Activated T-cell treated with anti-CD3 and anti-CD28 coated beads, Interleukin-2, amount 50 U/mL, for 4 hours (primary cell): ENCODE measurements around the gene HS3ST2. TPM values are rescaled to one million over a fixed set of nuclear protein-coding genes. Genes with fewer than 3 reads are reported as not detected.
A peak's percentile ranks its signal among the peaks of the same experiment; 100 is the strongest.

Source experiments
- ATAC-seq, 2 donors: fragments of 200-7000 bp; cut with Tn5 transposase; one replicate each; pipeline ENCODE4 v1.10.0; 2021
- DNase-seq: peaks from one replicate; pipeline ENCODE4 v3.0.0-alpha.2; 2020
- H3K27me3 Mint-ChIP-seq: one replicate; pipeline ENCODE4 v1.8.0; 2021; ENCODE audit warnings: low read depth, mixed read lengths
- H3K36me3 Mint-ChIP-seq: one replicate; pipeline ENCODE4 v1.8.0; 2022; ENCODE audit warnings: mixed read lengths; ENCODE audit not compliant: insufficient read depth
- H3K4me1 Mint-ChIP-seq: one replicate; pipeline ENCODE4 v1.8.0; 2021; ENCODE audit warnings: low read depth, mixed read lengths
- H3K4me3 Mint-ChIP-seq: one replicate; pipeline ENCODE4 v1.8.0; 2021; ENCODE audit warnings: mild to moderate bottlenecking, moderate library complexity, mixed read lengths
- H3K9me3 Mint-ChIP-seq: one replicate; pipeline ENCODE4 v1.8.0; 2021; ENCODE audit warnings: mixed read lengths
- total RNA-seq, 3 donors: library from RNA; stranded (reverse); gene quantifications; one replicate each; pipeline ENCODE4 v1.2.1, GENCODE V29; 2021

The HS3ST2 gene
- total RNA-seq, 3 donors from 2014 or later, result not detected

GRCh38 chr16:22942811-22943210, 128.8 kb downstream of the HS3ST2 start:
- Mint-ChIP-seq H3K9me3 (no peaks in the 10 kb centered on the region), H3K4me3 (no peak overlapping the region), H3K27me3 (peaks cover 39% of the 10 kb centered on the region), H3K36me3 (no peaks in the 10 kb centered on the region), H3K4me1 (no peaks in the 10 kb centered on the region)
- no peak for DNase-seq
- no peak for ATAC-seq

GRCh38 chr16:22945361-22945760, 131.4 kb downstream of the HS3ST2 start:
- Mint-ChIP-seq H3K4me3 (no peak overlapping the region), H3K27me3 (peaks cover 57% of the 10 kb centered on the region), H3K36me3 (no peaks in the 10 kb centered on the region), H3K9me3 (no peaks in the 10 kb centered on the region), H3K4me1 (peaks cover 6% of the 10 kb centered on the region)
- ATAC-seq (no peak), DNase-seq (no peak)

- H3K27me3 Mint-ChIP-seq, result peaks cover 57% of the 10 kb centered on the region
- ATAC-seq, result no peak
- H3K36me3 Mint-ChIP-seq, result no peaks in the 10 kb centered on the region
- H3K9me3 Mint-ChIP-seq, result no peaks in the 10 kb centered on the region
- H3K4me3 Mint-ChIP-seq, result no peak overlapping the region
- DNase-seq, result no peak
- peaks cover 6% of the 10 kb centered on the region for H3K4me1 Mint-ChIP-seq
Observed at GRCh38 chr16:22946433-22946832, 132.5 kb downstream of the HS3ST2 start.

GRCh38 chr16:22948058-22948602, 134.2 kb downstream of the HS3ST2 start:
- Mint-ChIP-seq H3K4me1 (peaks cover 6% of the 10 kb centered on the region), H3K27me3 (peaks cover 54% of the 10 kb centered on the region), H3K36me3 (no peaks in the 10 kb centered on the region), H3K4me3 (no peak overlapping the region), H3K9me3 (no peaks in the 10 kb centered on the region)
- ATAC-seq (peak; percentile 18 to 34), DNase-seq (no peak)

GRCh38 chr16:22948603-22949368, 134.8 kb downstream of the HS3ST2 start:
- Mint-ChIP-seq H3K27me3 (peaks cover 51% of the 10 kb centered on the region), H3K9me3 (no peaks in the 10 kb centered on the region), H3K4me3 (no peak overlapping the region), H3K4me1 (peaks cover 6% of the 10 kb centered on the region), H3K36me3 (no peaks in the 10 kb centered on the region)
- DNase-seq (peak; percentile 7), ATAC-seq (peak; percentile 55 to 73)

GRCh38 chr16:22955461-22956070, 141.6 kb downstream of the HS3ST2 start:
- no peak for DNase-seq
- no peak for ATAC-seq

GRCh38 chr16:22961206-22961605, 147.2 kb downstream of the HS3ST2 start:
- Mint-ChIP-seq H3K36me3 (no peaks in the 10 kb centered on the region), H3K9me3 (peaks cover 4% of the 10 kb centered on the region), H3K4me3 (no peak overlapping the region), H3K4me1 (no peaks in the 10 kb centered on the region), H3K27me3 (peaks cover 20% of the 10 kb centered on the region)
- no peak for ATAC-seq
- DNase-seq, result no peak

More at GRCh38 chr16:22955461-22956070, 141.6 kb downstream of the HS3ST2 start:
- Mint-ChIP-seq H3K4me1 (no peaks in the 10 kb centered on the region), H3K27me3 (peaks cover 23% of the 10 kb centered on the region), H3K9me3 (no peaks in the 10 kb centered on the region), H3K4me3 (no peak overlapping the region), H3K36me3 (no peaks in the 10 kb centered on the region)

- Mint-ChIP-seq H3K36me3 (no peaks in the 10 kb centered on the region), H3K9me3 (peaks cover 4% of the 10 kb centered on the region), H3K27me3 (peaks cover 20% of the 10 kb centered on the region), H3K4me3 (no peak overlapping the region), H3K4me1 (no peaks in the 10 kb centered on the region)
- ATAC-seq (no peak), DNase-seq (no peak)
Observed at GRCh38 chr16:22962905-22963304, 148.9 kb downstream of the HS3ST2 start.
